Esophagus squamous epithelium (tissue), 4 donors: ENCODE measurements around the gene ING3.

Experiments
- POLR2A ChIP-seq, 4 donors: fragments of 450-650 bp; IDR thresholded peaks; one replicate each; pipeline ENCODE4 v1.6.1; 2017; ENCODE audit warnings: antibody characterized with exemption in 4 of 4, mild to moderate bottlenecking in 4 of 4, moderate library complexity in 3 of 4
- TF ChIP-seq, protein P1 (sequence below), 6 experiments: fragments of 450-650 bp in 4 of 6; fragments of 200-600 bp in 2 of 6; sonication (generic) in 2 of 6; IDR thresholded peaks; one replicate each; pipeline ENCODE4 v1.5.1; 2016 to 2019; ENCODE audit warnings: antibody characterized with exemption in 6 of 6, mild to moderate bottlenecking in 4 of 6, moderate library complexity in 4 of 6

DNA sequence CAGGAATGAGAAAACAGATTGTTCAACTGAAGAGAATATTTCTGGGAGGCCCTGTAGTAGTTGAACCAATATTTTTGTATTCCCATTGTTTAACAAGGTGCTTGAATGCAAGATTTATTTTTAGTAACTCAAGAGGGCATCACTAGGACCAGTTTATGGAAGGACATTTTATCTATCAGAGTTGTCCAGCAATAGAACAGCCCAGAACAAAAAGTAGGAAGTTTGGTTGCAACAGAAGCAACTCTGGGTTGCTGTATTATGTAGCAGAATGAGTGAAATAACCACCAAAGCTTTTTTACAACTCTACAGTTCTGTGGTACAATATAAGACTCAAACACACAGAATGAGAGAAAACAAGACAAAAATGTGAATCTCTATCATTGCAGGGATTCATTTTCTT, 72.6 kb downstream of the ING3 start:
- TF ChIP-seq, protein P1, sequence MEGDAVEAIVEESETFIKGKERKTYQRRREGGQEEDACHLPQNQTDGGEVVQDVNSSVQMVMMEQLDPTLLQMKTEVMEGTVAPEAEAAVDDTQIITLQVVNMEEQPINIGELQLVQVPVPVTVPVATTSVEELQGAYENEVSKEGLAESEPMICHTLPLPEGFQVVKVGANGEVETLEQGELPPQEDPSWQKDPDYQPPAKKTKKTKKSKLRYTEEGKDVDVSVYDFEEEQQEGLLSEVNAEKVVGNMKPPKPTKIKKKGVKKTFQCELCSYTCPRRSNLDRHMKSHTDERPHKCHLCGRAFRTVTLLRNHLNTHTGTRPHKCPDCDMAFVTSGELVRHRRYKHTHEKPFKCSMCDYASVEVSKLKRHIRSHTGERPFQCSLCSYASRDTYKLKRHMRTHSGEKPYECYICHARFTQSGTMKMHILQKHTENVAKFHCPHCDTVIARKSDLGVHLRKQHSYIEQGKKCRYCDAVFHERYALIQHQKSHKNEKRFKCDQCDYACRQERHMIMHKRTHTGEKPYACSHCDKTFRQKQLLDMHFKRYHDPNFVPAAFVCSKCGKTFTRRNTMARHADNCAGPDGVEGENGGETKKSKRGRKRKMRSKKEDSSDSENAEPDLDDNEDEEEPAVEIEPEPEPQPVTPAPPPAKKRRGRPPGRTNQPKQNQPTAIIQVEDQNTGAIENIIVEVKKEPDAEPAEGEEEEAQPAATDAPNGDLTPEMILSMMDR (IDR thresholded peaks at IDR 0.05): no peak
- TF ChIP-seq POLR2A (IDR thresholded peaks at IDR 0.05): no peak
